Tibial nerve (tissue), 4 donors: ENCODE measurements around the gene MINDY2.

Experiments used
- EP300 ChIP-seq, 2 donors: sonication (generic); formaldehyde crosslinking; IDR thresholded peaks; one replicate each; pipeline ENCODE4 v1.6.1; 2017; ENCODE audit warnings: antibody characterized with exemption in 2 of 2, mild to moderate bottlenecking in 1 of 2
- TF ChIP-seq, protein P1 (sequence below), 5 experiments: fragments of 200-600 bp in 3 of 5; fragments of 450-650 bp in 2 of 5; sonication (generic) in 3 of 5; IDR thresholded peaks; one replicate each; pipeline ENCODE4 v1.5.1; 2016 to 2019; ENCODE audit warnings: antibody characterized with exemption in 5 of 5, mild to moderate bottlenecking in 3 of 5, moderate library complexity in 2 of 5

DNA sequence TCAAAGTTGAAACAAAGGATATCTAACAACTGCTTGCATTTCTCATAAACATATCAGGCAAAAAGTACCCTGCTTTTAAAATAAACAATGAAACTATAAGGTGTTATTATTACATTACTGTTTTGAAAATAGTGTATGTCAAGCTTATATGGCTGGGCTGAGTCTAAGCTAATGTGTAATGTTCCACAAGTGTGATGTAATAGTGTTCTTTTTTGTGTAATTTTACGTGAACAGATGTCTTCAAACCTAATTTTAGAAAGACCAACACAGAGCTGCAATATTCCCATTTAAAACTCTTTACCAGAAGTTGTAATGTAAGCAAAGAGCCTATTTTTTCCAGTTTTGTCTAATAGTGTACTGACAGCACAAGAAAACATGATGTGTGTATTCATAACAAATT, 34.0 kb downstream of the MINDY2 start:
- TF ChIP-seq, protein P1, sequence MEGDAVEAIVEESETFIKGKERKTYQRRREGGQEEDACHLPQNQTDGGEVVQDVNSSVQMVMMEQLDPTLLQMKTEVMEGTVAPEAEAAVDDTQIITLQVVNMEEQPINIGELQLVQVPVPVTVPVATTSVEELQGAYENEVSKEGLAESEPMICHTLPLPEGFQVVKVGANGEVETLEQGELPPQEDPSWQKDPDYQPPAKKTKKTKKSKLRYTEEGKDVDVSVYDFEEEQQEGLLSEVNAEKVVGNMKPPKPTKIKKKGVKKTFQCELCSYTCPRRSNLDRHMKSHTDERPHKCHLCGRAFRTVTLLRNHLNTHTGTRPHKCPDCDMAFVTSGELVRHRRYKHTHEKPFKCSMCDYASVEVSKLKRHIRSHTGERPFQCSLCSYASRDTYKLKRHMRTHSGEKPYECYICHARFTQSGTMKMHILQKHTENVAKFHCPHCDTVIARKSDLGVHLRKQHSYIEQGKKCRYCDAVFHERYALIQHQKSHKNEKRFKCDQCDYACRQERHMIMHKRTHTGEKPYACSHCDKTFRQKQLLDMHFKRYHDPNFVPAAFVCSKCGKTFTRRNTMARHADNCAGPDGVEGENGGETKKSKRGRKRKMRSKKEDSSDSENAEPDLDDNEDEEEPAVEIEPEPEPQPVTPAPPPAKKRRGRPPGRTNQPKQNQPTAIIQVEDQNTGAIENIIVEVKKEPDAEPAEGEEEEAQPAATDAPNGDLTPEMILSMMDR (IDR thresholded peaks at IDR 0.05), result no peak
- no peak for TF ChIP-seq EP300 (IDR thresholded peaks at IDR 0.05)
